HG03097 (cell line): ENCODE data around the gene PRR20C.
"Not testable (repeated sequence)": the region's sequence is repeated elsewhere in the genome, so short reads cannot be mapped to it uniquely, and the experiment has no call there.

Experiments used
- ATAC-seq: cut with Tn5 transposase; IDR thresholded peaks from one replicate; pipeline ENCODE4 v1.9.1; 2021; ENCODE audit not compliant: unreplicated experiment, low FRiP score

Gene PRR20C

GRCh38 chr13:57153761-57154160, at the start of gene PRR20C:
Gene PRR20C, plus strand, starts transcription at chr13:57154061. Its CDS starts 387 bp downstream, at chr13:57154448.
- ATAC-seq, result not testable (repeated sequence)

GRCh38 chr13:57114945-57115344, 38.9 kb upstream of the PRR20C start:
- no peak for ATAC-seq

- no peak for ATAC-seq
Measured at GRCh38 chr13:57123681-57124080, 30.2 kb upstream of the PRR20C start.

DNA sequence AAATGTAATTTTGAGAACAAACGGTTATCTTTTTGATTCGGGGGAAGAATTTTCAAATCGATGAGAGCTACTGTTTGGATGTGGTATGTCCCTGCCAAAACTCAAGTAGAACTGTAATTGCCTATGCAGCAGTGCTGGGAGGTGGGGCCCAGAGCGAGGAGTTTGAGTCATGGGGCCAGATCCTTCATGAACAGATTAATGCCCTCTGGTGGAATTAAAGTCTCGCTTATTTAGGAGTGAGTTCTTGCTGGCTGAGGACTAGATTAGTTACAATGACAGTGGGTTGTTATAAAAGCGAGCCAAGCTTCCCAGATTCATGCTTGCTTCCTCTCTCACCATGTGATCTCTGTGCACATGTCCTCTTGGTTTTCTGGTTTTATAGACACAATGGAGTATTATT, 25.0 kb upstream of the PRR20C start:
- no peak for ATAC-seq

GRCh38 chr13:57136093-57136492, 17.8 kb upstream of the PRR20C start:
- no peak for ATAC-seq

- no peak for ATAC-seq
Measured at GRCh38 chr13:57137585-57137984, 16.3 kb upstream of the PRR20C start.

GRCh38 chr13:57138988-57139387, 14.9 kb upstream of the PRR20C start:
- ATAC-seq, result no peak

DNA sequence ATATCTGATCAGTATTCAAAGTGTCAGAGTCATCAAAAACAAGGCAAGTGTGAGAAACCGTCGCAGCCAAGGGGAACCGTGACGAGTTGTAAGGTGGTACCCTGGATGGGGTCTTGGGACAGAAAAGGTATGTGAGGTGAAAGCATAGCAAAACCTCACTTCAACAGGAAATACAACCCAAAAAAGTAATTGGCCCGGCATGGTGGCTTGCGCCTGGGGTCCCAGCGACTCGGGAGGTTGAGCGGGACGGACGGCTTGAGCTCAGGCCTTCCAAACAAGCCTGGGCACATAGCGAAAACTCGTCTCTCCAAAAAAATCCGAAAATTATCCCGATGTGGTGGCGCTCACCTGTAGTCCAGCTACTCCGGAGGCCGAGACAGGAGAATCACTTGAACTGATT, 14.1 kb upstream of the PRR20C start:
- ATAC-seq, result not testable (repeated sequence)

DNA sequence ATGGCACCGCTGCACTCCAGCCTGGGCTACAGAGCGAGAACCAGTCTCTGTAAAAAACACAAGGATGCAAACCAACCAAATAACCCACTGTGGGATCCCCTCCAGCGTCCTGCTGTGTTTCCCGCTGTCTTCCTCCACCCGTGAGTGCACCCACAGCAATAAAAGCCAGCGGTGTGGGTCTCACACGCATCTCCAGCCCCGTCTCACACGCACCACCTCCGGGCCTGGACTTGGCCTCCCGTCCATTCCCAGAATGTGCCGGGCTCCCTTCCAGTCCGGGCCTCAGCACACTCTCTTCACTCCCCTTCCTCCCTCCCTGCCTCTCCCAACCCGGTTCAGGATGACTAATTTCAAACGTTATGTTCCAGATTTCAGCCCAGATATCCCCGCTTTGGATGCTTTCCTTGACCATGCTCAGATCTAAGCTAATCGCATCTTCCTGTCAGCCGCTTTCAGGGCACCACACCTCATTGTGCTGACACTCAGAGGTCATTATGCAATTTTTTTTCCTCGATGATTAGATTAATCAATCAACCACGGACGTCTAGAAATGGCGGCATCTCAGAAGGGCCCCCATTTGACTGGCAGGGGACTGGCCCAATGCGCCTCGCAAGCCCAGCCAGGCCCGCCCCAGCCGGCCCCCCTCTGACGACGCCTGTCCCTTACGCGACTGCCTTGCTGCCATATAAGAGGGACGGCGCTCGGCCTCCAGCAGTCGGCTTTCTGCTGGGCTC, 13.5 kb upstream of the PRR20C start, which contains the start of gene PRR20A:
Gene PRR20A, plus strand, starts transcription at position 684 of the 734 bp plus-strand sequence. CDS start 387 bp downstream, outside the sequence.
- ATAC-seq, result not testable (repeated sequence)

GRCh38 chr13:57147188-57147587, 6.7 kb upstream of the PRR20C start, which contains the start of gene PRR20B:
Gene PRR20B, plus strand, starts transcription at chr13:57147488. Its CDS starts 387 bp downstream, at chr13:57147875.
- not testable (repeated sequence) for ATAC-seq

GRCh38 chr13:57148106-57148505, 5.8 kb upstream of the PRR20C start:
- not testable (repeated sequence) for ATAC-seq

DNA sequence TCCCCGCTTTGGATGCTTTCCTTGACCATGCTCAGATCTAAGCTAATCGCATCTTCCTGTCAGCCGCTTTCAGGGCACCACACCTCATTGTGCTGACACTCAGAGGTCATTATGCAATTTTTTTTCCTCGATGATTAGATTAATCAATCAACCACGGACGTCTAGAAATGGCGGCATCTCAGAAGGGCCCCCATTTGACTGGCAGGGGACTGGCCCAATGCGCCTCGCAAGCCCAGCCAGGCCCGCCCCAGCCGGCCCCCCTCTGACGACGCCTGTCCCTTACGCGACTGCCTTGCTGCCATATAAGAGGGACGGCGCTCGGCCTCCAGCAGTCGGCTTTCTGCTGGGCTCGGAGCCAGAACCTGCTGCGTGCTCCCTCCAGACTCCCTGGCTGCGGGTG, 6.5 kb downstream of the PRR20C start, which contains the start of gene PRR20D:
Gene PRR20D, plus strand, starts transcription at position 301 of the 400 bp plus-strand sequence. CDS start 387 bp downstream, outside the sequence.
- ATAC-seq, result not testable (repeated sequence)

DNA sequence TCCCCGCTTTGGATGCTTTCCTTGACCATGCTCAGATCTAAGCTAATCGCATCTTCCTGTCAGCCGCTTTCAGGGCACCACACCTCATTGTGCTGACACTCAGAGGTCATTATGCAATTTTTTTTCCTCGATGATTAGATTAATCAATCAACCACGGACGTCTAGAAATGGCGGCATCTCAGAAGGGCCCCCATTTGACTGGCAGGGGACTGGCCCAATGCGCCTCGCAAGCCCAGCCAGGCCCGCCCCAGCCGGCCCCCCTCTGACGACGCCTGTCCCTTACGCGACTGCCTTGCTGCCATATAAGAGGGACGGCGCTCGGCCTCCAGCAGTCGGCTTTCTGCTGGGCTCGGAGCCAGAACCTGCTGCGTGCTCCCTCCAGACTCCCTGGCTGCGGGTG, 13.0 kb downstream of the PRR20C start, which contains the start of gene PRR20E:
Gene PRR20E, plus strand, starts transcription at position 301 of the 400 bp plus-strand sequence. CDS start 387 bp downstream, outside the sequence.
- not testable (repeated sequence) for ATAC-seq

- ATAC-seq, result no peak
Measured at GRCh38 chr13:57191667-57192066, 37.8 kb downstream of the PRR20C start.
